ENCODE measurements around the gene ABR. TPM values are rescaled to one million over a fixed set of nuclear protein-coding genes. Genes with fewer than 3 reads are reported as not detected.

ABR gene
- total RNA-seq, 1 experiment from 2014 or later = 172 TPM

- TF ChIP-seq, protein P1, sequence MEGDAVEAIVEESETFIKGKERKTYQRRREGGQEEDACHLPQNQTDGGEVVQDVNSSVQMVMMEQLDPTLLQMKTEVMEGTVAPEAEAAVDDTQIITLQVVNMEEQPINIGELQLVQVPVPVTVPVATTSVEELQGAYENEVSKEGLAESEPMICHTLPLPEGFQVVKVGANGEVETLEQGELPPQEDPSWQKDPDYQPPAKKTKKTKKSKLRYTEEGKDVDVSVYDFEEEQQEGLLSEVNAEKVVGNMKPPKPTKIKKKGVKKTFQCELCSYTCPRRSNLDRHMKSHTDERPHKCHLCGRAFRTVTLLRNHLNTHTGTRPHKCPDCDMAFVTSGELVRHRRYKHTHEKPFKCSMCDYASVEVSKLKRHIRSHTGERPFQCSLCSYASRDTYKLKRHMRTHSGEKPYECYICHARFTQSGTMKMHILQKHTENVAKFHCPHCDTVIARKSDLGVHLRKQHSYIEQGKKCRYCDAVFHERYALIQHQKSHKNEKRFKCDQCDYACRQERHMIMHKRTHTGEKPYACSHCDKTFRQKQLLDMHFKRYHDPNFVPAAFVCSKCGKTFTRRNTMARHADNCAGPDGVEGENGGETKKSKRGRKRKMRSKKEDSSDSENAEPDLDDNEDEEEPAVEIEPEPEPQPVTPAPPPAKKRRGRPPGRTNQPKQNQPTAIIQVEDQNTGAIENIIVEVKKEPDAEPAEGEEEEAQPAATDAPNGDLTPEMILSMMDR (IDR thresholded peaks at IDR 0.05) = no peak
- TF ChIP-seq TCF7L2 (IDR thresholded peaks at IDR 0.05; ENCODE audit: low read depth, low read length) (no peak), SIN3A (IDR thresholded peaks at IDR 0.05; ENCODE audit: borderline replicate concordance, insufficient read depth, low read depth, low read length) (no peak), REST (IDR thresholded peaks at IDR 0.05; ENCODE audit: insufficient read depth in 1 of 2, low read depth in 2 of 2, low read length in 1 of 2) (no peak), POLR2AphosphoS5 (IDR thresholded peaks at IDR 0.05; ENCODE audit: low read depth, low read length) (no peak)
- no TSS peak for BruUV-seq (replicated peaks)
- ChIA-PET POLR2A (no interaction called here), CTCF (no interaction called here)
- in situ Hi-C loops (cut with HindIII; ENCODE audit: low pct_unique_long_range_greater_than_20kb, low sequenced_read_pairs) (no loop called here), intact Hi-C loops (cut with micrococcal nuclease; ENCODE audit: unreplicated experiment) (no loop called here)
- peaks cover 30% of the 10 kb centered on the region for H3K4me1 ChIP-seq (ENCODE audit: control insufficient read depth, insufficient read depth, low read length)
- DNase-seq (ENCODE audit: low read depth, low spot score) = no peak
- no peaks in the 10 kb centered on the region for H3K36me3 ChIP-seq (ENCODE audit: control insufficient read depth, insufficient read depth, low read length)
- no peak overlapping the region for H3K27ac ChIP-seq (ENCODE audit: low read length)
- H3K9me3 ChIP-seq (ENCODE audit: control insufficient read depth, insufficient read depth, low read depth, low read length) = no peaks in the 10 kb centered on the region
- H3K27me3 ChIP-seq (ENCODE audit: control insufficient read depth, insufficient read depth, low read length) = no peaks in the 10 kb centered on the region
- ATAC-seq = no peak
- no peak overlapping the region for H3K4me3 ChIP-seq (ENCODE audit: low read depth in 2 of 2, low read length in 2 of 2)
Measured at GRCh38 chr17:1077986-1078711, 101.6 kb downstream of the ABR start.

GRCh38 chr17:1077581-1077985 lies 102.2 kb downstream of the ABR start:
- no peak for ATAC-seq
- POLR2A ChIA-PET = no interaction called here
- CTCF ChIA-PET = no interaction called here
- in situ Hi-C loops (cut with HindIII; ENCODE audit: low pct_unique_long_range_greater_than_20kb, low sequenced_read_pairs) = no loop called here
- BruUV-seq (replicated peaks) = no TSS peak
- DNase-seq (ENCODE audit: low read depth, low spot score) = no peak
- H3K36me3 ChIP-seq (ENCODE audit: control insufficient read depth, insufficient read depth, low read length) = no peaks in the 10 kb centered on the region
- no peak overlapping the region for H3K27ac ChIP-seq (ENCODE audit: low read length)
- TF ChIP-seq, protein P1 (IDR thresholded peaks at IDR 0.05) = no peak
- TF ChIP-seq SIN3A (IDR thresholded peaks at IDR 0.05; ENCODE audit: borderline replicate concordance, insufficient read depth, low read depth, low read length) (no peak), POLR2AphosphoS5 (IDR thresholded peaks at IDR 0.05; ENCODE audit: low read depth, low read length) (no peak), TCF7L2 (IDR thresholded peaks at IDR 0.05; ENCODE audit: low read depth, low read length) (no peak)
- intact Hi-C loops (cut with micrococcal nuclease; ENCODE audit: unreplicated experiment) = no loop called here
- no peaks in the 10 kb centered on the region for H3K9me3 ChIP-seq (ENCODE audit: control insufficient read depth, insufficient read depth, low read depth, low read length)
- H3K4me3 ChIP-seq (ENCODE audit: low read depth in 2 of 2, low read length in 2 of 2) = no peak overlapping the region
- H3K4me1 ChIP-seq (ENCODE audit: control insufficient read depth, insufficient read depth, low read length) = peaks cover 25% of the 10 kb centered on the region
- H3K27me3 ChIP-seq (ENCODE audit: control insufficient read depth, insufficient read depth, low read length) = no peaks in the 10 kb centered on the region
